Upper lobe of left lung (tissue), 6 donors: ENCODE results near the gene SFT2D2. TPM values are rescaled to one million over a fixed set of nuclear protein-coding genes. Genes with fewer than 3 reads are reported as not detected.

Experiments used
- ATAC-seq, 2 donors: fragments of 200-7000 bp; cut with Tn5 transposase; one replicate each; pipeline ENCODE4 v1.9.1; 2022; ENCODE audit warnings: mild to moderate bottlenecking in 2 of 2, moderate library complexity in 2 of 2; ENCODE audit not compliant: low FRiP score in 2 of 2
- DNase-seq, 2 donors: peaks; one replicate each; pipeline ENCODE4 v3.0.0-alpha.2; 2019 to 2020
- H3K27ac ChIP-seq, 4 donors: fragments of 200-600 bp; sonication (generic); one replicate each; pipeline ENCODE4 v1.5.1; 2016 to 2019
- H3K27me3 ChIP-seq, 4 donors: fragments of 200-600 bp; sonication (generic); one replicate each; pipeline ENCODE4 v1.5.1; 2017 to 2019
- H3K36me3 ChIP-seq, 4 donors: fragments of 200-600 bp; sonication (generic); one replicate each; pipeline ENCODE4 v1.5.1; 2016 to 2019
- H3K4me1 ChIP-seq, 4 donors: fragments of 200-600 bp; sonication (generic); one replicate each; pipeline ENCODE4 v1.5.1; 2018 to 2019
- H3K4me3 ChIP-seq, 4 donors: fragments of 200-600 bp; sonication (generic); one replicate each; pipeline ENCODE4 v1.5.1; 2017 to 2019; ENCODE audit warnings: mild to moderate bottlenecking in 2 of 4, moderate library complexity in 1 of 4
- H3K9me3 ChIP-seq, 4 donors: fragments of 200-600 bp; sonication (generic); one replicate each; pipeline ENCODE4 v1.5.1; 2018 to 2019
- EP300 ChIP-seq, 4 donors: sonication (generic); formaldehyde crosslinking; IDR thresholded peaks; one replicate each; pipeline ENCODE4 v1.5.1; 2017; ENCODE audit warnings: antibody characterized with exemption in 4 of 4, control low read depth in 2 of 4
- POLR2A ChIP-seq, 4 donors: fragments of 450-650 bp; IDR thresholded peaks; one replicate each; pipeline ENCODE4 v1.5.1; 2016 to 2017; ENCODE audit warnings: antibody characterized with exemption in 4 of 4, mild to moderate bottlenecking in 2 of 4
- POLR2AphosphoS5 ChIP-seq, 2 donors: sonication (generic); formaldehyde crosslinking; IDR thresholded peaks; one replicate each; pipeline ENCODE4 v1.5.1; 2017; ENCODE audit warnings: antibody characterized with exemption in 2 of 2
- WGBS, 2 donors: methylation state at CpG; one replicate each; pipeline ENCODE4 v1.1.5; 2017 to 2018; 5-methylcytosine and 5-hydroxymethylcytosine counted together
- total RNA-seq, 6 donors: library from RNA; depleted of rRNA in 4 of 6; stranded (reverse); fragments of >200 nt in 4 of 6; gene quantifications; one replicate each; pipeline versions ENCODE4 v1.1.0 to v1.2.1, GENCODE V29; 2016 to 2021
- TF ChIP-seq, protein P1 (sequence below), 6 experiments: fragments of 450-650 bp in 4 of 6; fragments of 200-600 bp in 2 of 6; sonication (generic) in 2 of 6; IDR thresholded peaks; one replicate each; pipeline ENCODE4 v1.5.1; 2016 to 2019; ENCODE audit warnings: antibody characterized with exemption in 6 of 6
- donor health status: DM: no; HTN: no; CAD: no; lungs with moderate emphysema.
- donor health status: DM: no; HTN: yes; CAD: no; lungs with severe emphysema.

Gene SFT2D2
- total RNA-seq, 6 donors from 2014 or later: 27.7 to 70.6 (median 41.9) TPM

DNA sequence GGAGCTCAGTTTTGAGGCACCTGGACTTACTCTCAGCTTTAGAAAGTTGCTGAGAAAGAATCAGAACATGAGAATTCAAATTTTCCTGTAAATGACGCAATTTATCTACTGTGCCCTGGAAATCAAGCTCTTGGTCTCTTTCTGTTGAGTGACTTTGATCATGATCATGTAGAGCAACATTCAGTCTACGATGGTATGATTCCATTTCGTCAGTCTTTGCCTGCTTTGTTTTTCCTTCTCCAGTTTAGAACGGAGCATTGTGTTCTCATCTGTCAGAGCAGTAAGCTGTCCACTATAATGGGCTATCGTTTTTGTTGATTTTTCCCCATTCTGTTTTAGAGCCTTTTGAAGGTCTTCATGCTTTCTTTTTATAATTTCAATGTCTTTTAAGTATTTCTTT is 20.7 kb downstream of the SFT2D2 start:
- H3K36me3 ChIP-seq: peaks cover 8 to 77% (median 35%) of the 10 kb centered on the region in 4 donors
- peak overlapping the region in 2 of 4 donors; percentile 3 to 82 for H3K27ac ChIP-seq
- DNase-seq (no peak), ATAC-seq (no peak)
- no peak for TF ChIP-seq EP300 (IDR thresholded peaks at IDR 0.05)
- no peak for TF ChIP-seq POLR2A (IDR thresholded peaks at IDR 0.05)
- no peak for TF ChIP-seq POLR2AphosphoS5 (IDR thresholded peaks at IDR 0.05)
- TF ChIP-seq, protein P1, sequence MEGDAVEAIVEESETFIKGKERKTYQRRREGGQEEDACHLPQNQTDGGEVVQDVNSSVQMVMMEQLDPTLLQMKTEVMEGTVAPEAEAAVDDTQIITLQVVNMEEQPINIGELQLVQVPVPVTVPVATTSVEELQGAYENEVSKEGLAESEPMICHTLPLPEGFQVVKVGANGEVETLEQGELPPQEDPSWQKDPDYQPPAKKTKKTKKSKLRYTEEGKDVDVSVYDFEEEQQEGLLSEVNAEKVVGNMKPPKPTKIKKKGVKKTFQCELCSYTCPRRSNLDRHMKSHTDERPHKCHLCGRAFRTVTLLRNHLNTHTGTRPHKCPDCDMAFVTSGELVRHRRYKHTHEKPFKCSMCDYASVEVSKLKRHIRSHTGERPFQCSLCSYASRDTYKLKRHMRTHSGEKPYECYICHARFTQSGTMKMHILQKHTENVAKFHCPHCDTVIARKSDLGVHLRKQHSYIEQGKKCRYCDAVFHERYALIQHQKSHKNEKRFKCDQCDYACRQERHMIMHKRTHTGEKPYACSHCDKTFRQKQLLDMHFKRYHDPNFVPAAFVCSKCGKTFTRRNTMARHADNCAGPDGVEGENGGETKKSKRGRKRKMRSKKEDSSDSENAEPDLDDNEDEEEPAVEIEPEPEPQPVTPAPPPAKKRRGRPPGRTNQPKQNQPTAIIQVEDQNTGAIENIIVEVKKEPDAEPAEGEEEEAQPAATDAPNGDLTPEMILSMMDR (IDR thresholded peaks at IDR 0.05): no peak
- H3K4me3 ChIP-seq: no peak overlapping the region
- WGBS, 2 donors: 83 to 84% methylated on average over 5 of the region's 5 CpGs
- no peaks in the 10 kb centered on the region for H3K27me3 ChIP-seq
- no peaks in the 10 kb centered on the region for H3K9me3 ChIP-seq
- peaks cover 15 to 26% (median 17%) of the 10 kb centered on the region in 4 donors for H3K4me1 ChIP-seq

DNA sequence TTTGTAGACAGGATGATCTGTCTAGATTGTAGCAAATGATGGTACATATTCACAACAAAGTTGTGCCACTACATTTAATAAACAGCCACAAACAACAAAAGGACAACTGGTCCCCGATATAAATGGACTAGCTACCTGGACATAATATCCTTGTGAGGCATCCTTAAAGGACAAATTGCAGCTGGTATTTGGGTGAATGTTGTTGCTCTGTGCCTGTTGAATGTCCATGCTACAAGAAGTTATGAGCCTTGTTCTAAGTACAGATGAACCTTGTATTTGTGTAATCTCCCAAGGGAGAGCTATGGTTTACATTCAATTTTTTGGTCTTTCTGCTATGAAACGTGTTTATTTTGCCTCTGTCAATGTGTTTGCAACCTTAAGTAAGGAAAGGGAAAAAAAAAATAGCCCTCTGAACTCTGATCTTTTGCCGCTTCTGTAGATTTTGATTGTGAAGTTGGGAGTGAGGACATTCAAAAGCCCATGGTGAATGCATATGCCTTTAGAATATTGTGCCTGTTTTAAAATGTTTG is 26.5 kb downstream of the SFT2D2 start:
- ATAC-seq (no peak), DNase-seq (no peak)
- TF ChIP-seq POLR2AphosphoS5 (IDR thresholded peaks at IDR 0.05) (no peak), EP300 (IDR thresholded peaks at IDR 0.05) (no peak), POLR2A (IDR thresholded peaks at IDR 0.05) (no peak)
- TF ChIP-seq, protein P1 (IDR thresholded peaks at IDR 0.05): no peak
- Histone ChIP-seq H3K27ac (peak overlapping the region in 1 of 4 donors; percentile 37), H3K27me3 (no peaks in the 10 kb centered on the region), H3K36me3 (peaks cover 4 to 35% (median 17%) of the 10 kb centered on the region in 4 donors), H3K4me3 (no peak overlapping the region), H3K9me3 (peaks cover 5 to 14% (median 10%) of the 10 kb centered on the region in 4 donors), H3K4me1 (peaks cover 0 to 3% (median 3%) of the 10 kb centered on the region in 4 donors)
- WGBS, 2 donors: 73 to 81% methylated on average over 3 of the region's 3 CpGs

DNA sequence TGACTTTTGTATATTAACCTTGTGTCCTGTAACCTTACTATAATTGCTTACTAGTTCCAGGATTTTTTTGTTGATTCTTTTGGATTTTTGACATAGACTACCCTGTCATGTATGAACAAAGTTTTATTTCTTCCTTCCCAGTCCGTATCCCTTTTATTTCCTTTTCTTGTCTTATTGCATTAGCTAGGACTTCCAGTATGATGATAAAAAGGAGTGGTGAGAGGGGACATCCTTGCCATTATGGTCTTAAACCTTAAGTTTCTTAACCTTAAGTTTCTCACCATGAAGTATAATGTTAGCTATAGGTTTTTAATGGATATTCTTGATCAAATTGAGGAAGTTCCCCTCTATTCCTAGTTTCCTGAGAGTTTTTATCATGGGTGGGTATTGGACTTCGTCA is 30.4 kb downstream of the SFT2D2 start:
- WGBS, 2 donors: 96 to 100% methylated on average over 2 of the region's 2 CpGs
- peaks cover 5 to 14% (median 10%) of the 10 kb centered on the region in 4 donors for H3K9me3 ChIP-seq
- H3K27ac ChIP-seq: no peak overlapping the region
- TF ChIP-seq, protein P1 (IDR thresholded peaks at IDR 0.05): no peak
- TF ChIP-seq POLR2A (IDR thresholded peaks at IDR 0.05): no peak
- no peak for TF ChIP-seq POLR2AphosphoS5 (IDR thresholded peaks at IDR 0.05)
- TF ChIP-seq EP300 (IDR thresholded peaks at IDR 0.05): no peak
- no peak overlapping the region for H3K4me3 ChIP-seq
- ATAC-seq: no peak
- H3K27me3 ChIP-seq: no peaks in the 10 kb centered on the region
- peaks cover 0 to 10% (median 2%) of the 10 kb centered on the region in 4 donors for H3K36me3 ChIP-seq
- peaks cover 0 to 10% (median 6%) of the 10 kb centered on the region in 4 donors for H3K4me1 ChIP-seq
- DNase-seq: no peak

DNA sequence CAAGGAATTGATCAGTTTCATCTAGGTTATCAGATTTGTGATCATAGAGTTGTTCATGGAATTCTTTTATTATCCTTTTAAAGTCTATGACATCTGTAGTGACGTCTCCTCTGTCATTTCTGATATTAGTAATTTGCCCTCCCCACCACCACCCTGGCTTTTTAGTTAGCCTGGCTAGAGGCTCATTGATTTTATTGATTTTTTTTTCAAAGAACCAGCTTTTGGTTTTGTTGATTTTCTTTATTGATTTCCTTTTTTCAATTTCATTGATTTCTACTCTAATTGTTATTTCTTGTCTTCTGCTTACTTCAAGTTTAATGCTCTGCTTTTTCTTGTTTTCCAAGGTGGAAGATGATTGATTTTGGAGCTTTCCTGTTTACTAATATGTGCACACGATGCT is 31.6 kb downstream of the SFT2D2 start:
- H3K36me3 ChIP-seq: peaks cover 0 to 10% (median 1%) of the 10 kb centered on the region in 4 donors
- 47 to 48% methylated on average over 2 of the region's 2 CpGs for WGBS, 2 donors
- no peak for DNase-seq

More for the DNA sequence above, 31.6 kb downstream of the SFT2D2 start:
- peaks cover 7 to 8% (median 7%) of the 10 kb centered on the region in 4 donors for H3K4me1 ChIP-seq
- H3K27ac ChIP-seq: no peak overlapping the region
- H3K27me3 ChIP-seq: no peaks in the 10 kb centered on the region
- H3K4me3 ChIP-seq: no peak overlapping the region
- H3K9me3 ChIP-seq: peaks cover 5 to 14% (median 10%) of the 10 kb centered on the region in 4 donors
- TF ChIP-seq, protein P1 (IDR thresholded peaks at IDR 0.05): no peak
- no peak for TF ChIP-seq POLR2A (IDR thresholded peaks at IDR 0.05)
- TF ChIP-seq POLR2AphosphoS5 (IDR thresholded peaks at IDR 0.05): no peak
- no peak for TF ChIP-seq EP300 (IDR thresholded peaks at IDR 0.05)
- ATAC-seq: no peak
